ENCODE data around the gene NIFK. TPM values are rescaled to one million over a fixed set of nuclear protein-coding genes. Genes with fewer than 3 reads are reported as not detected.

Gene NIFK
- 48.1 and 108 TPM in 2 replicates for total RNA-seq

GRCh38 chr2:121736462-121737336, at the start of gene NIFK:
NIFK (minus strand) TSS chr2:121736875; CDS start chr2:121736850, 25 bp downstream.

DNA sequence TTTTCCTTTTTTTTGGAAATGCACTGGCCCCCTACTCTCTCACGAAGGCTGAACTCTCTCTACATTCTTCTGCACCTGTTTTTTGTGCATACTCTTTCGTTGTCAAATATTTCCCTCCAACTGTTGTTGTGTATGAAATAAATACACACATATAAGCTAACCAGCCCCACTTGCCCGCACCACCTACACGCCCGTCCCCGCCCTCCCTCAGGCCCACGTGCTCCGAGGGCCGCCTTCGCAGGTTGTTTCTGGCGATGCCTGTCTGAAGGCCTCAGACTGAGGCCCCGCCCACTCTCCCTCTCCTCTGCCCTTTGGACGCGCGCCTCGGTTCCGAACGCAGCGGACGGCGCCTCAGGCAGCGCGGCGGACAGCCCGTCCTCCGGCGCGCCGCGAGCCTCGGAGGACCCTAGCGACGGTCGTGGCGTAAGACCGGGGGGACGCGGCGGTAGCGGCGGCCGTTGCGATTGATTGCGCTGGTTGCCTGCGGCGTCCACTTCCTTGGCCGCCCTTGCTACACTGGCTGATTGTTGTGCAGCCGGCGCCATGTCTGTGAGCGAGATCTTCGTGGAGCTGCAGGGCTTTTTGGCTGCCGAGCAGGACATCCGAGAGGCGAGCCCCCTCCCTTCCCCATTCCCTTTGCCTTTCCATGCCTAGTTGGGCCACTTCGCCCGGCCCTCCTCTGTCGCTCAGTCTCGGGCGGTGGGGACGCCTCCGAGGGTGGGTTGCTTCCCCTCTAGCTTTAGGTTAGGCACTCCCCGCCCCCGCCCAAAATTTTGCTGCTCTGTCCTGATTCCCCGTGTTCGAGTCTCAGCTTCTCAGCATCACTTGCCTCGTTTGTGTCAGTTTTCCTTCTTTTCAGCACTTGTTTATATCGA, 18.8 kb upstream of the NIFK start, which contains the start of gene TSN:
Gene TSN (plus strand): TSS at position 415 of the 875 bp plus-strand sequence. CDS start 129 bp downstream, at position 544.

Other genes starting within 250 kb of the NIFK start
- under 0.01 TPM in 2 replicates for gene RNU4ATAC, start 206.0 kb downstream of the NIFK start, total RNA-seq
- 29.4 and 55.2 TPM in 2 replicates for gene CLASP1, start 87.4 kb downstream of the NIFK start, total RNA-seq
- gene TSN, start 18.8 kb upstream of the NIFK start, total RNA-seq, result 32.3 and 38.5 TPM in 2 replicates